Lower leg skin (tissue), 4 donors: ENCODE results near the gene ATP2A1. TPM values are rescaled to one million over a fixed set of nuclear protein-coding genes. Genes with fewer than 3 reads are reported as not detected.

Experiments used
- DNase-seq, 2 donors: peaks; one replicate each; pipeline ENCODE4 v3.0.0-alpha.2; 2019; ENCODE audit warnings: low spot score in 2 of 2
- H3K4me3 ChIP-seq: fragments of 200-600 bp; sonication (generic); 2 replicates; pipeline ENCODE4 v1.5.1; 2017; ENCODE audit warnings: mild to moderate bottlenecking, low read depth; ENCODE audit not compliant: poor library complexity, severe bottlenecking
- POLR2A ChIP-seq, 2 donors: fragments of 450-650 bp; IDR thresholded peaks; one replicate each; pipeline ENCODE4 v1.6.1; 2016 to 2017; ENCODE audit warnings: antibody characterized with exemption in 2 of 2, mild to moderate bottlenecking in 1 of 2, moderate library complexity in 1 of 2
- WGBS, 2 donors: methylation state at CpG; one replicate each; pipeline ENCODE4 v1.1.5; 2018; 5-methylcytosine and 5-hydroxymethylcytosine counted together
- intact Hi-C: fragments of 100-400 bp; cut with DNase I; formaldehyde crosslinking; loops from one replicate; pipeline ENCODE4 v1.15.0; 2023; ENCODE audit warnings: low total_unique reads
- total RNA-seq, 4 donors: library from RNA; depleted of rRNA; stranded (reverse); fragments of >200 nt; gene quantifications; one replicate each; pipeline ENCODE4 v1.1.0, GENCODE V29; 2016
- TF ChIP-seq, protein P1 (sequence below), 3 donors: fragments of 450-650 bp; IDR thresholded peaks; one replicate each; pipeline ENCODE4 v1.5.1; 2016; ENCODE audit warnings: antibody characterized with exemption in 3 of 3, mild to moderate bottlenecking in 3 of 3, moderate library complexity in 2 of 3

The ATP2A1 gene
- total RNA-seq, 4 donors from 2014 or later, result 0.07 to 0.46 (median 0.21) TPM

DNA sequence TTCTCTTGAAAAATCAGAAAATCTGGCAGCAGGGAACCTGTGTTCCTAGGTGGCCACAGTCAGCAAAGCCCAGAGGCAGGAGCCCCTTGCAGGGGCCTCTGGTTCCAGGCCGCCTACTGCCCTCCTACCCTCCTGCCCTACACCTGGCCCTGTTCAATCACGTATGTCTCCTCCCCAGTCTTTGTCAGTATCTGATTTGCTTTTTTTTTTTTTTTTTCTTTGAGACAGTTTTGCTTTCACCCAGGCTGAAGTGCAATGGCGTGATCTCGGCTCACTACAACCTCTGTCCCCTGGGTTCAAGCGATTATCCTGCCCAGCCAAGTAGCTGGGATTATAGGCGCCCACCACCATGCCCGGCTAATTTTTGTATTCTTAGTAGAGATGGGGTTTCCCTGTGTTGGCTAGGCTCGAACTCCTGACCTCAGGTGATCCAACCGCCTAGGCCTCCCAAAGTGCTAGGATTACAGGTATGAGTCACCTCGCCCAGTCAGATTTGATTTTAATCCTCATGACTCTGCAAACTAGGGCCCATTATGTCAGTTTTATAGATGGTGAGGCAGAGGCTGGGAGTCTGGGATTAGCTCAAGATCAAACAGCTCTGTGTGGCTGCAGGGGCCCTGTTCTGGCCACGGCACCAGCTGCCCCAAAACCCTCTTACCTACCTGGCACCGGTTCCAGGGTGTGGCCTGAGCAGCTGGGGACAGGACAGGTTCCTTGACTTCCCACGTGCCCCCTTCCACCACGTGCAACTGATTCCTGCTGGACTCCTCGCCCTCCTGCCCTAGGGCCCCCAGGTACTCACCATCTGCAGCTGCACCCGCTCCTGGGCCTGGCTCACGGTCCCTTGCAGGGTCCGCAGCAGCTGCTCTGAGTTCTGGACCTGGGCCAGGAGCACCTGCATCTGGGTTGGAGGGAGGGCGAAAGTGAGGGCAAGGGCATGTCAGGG lies 32.1 kb downstream of the ATP2A1 start:
- no peak overlapping the region for H3K4me3 ChIP-seq
- no peak for DNase-seq
- intact Hi-C loops, result no loop called here
- TF ChIP-seq, protein P1, sequence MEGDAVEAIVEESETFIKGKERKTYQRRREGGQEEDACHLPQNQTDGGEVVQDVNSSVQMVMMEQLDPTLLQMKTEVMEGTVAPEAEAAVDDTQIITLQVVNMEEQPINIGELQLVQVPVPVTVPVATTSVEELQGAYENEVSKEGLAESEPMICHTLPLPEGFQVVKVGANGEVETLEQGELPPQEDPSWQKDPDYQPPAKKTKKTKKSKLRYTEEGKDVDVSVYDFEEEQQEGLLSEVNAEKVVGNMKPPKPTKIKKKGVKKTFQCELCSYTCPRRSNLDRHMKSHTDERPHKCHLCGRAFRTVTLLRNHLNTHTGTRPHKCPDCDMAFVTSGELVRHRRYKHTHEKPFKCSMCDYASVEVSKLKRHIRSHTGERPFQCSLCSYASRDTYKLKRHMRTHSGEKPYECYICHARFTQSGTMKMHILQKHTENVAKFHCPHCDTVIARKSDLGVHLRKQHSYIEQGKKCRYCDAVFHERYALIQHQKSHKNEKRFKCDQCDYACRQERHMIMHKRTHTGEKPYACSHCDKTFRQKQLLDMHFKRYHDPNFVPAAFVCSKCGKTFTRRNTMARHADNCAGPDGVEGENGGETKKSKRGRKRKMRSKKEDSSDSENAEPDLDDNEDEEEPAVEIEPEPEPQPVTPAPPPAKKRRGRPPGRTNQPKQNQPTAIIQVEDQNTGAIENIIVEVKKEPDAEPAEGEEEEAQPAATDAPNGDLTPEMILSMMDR (IDR thresholded peaks at IDR 0.05), result no peak
- TF ChIP-seq POLR2A (IDR thresholded peaks at IDR 0.05), result no peak
- WGBS, 2 donors, result 82 to 87% methylated on average over 18 to 19 of the region's 19 CpGs

DNA sequence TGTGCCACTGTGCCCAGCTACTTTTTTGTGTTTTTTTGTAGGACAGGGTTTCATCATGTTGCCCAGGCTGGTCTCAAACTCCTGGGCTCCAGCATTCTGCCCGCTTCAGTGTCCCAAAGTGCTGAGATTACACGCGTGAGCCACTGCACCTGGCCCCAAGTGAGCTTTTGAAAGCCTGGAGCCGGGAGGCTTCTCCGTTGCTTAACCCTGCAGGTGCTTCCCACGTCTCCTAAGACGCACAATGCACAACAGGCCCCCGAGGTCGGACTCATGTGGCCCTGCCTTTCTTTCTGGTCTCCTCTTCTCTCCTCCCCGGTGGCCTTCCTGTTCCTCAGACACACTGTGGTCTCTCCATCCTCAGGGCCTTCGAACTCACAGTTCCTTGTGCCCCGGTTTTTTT lies 34.3 kb downstream of the ATP2A1 start:
- intact Hi-C loops, result no loop called here
- no peak overlapping the region for H3K4me3 ChIP-seq
- WGBS, 2 donors, result 90 to 91% methylated on average over 12 of the region's 12 CpGs
- DNase-seq, result no peak
- no peak for TF ChIP-seq POLR2A (IDR thresholded peaks at IDR 0.05)
- TF ChIP-seq, protein P1 (IDR thresholded peaks at IDR 0.05), result no peak

DNA sequence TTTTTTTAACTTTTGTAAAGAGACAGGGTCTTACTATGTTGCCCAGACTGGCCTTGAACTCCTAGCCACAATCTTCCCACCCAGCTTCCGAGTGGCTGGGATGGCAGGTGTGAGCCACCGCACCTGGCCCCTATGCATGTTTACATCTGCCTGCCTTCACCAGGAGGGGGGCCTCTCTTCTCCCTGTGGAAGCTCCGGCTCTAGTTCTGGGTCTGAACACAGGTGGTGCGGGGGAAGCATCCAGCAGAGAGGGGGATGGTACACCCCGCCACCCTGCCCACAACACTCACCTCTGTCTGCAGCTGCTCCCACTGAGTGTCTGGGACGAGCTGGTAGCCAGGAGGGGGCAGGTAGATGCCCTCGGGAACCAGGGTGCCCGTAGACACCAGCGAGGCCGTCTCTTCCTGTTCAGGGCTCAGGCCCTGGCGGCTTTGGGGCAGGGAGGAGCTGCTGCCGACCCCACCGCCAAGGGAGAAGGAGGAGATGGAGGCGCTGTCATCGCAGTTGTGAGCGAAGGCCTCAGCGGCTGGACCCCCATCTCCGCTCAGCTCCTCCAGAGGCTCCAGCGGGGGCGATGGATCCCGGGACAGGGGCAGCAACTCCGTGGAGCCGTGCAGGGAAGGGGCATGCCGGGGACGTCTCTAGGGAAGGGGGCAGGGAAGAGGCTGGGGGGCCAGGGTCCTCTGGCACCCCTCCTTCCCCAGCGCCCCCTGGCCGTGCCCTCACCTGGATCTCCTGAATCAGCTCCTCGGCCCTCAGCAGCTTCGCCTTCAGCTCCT lies 35.8 kb downstream of the ATP2A1 start:
- intact Hi-C loops, result no loop called here
- TF ChIP-seq, protein P1 (IDR thresholded peaks at IDR 0.05), result no peak
- TF ChIP-seq POLR2A (IDR thresholded peaks at IDR 0.05), result no peak
- 89 to 93% methylated on average over 28 to 29 of the region's 29 CpGs for WGBS, 2 donors
- no peak for DNase-seq
- H3K4me3 ChIP-seq, result no peak overlapping the region

DNA sequence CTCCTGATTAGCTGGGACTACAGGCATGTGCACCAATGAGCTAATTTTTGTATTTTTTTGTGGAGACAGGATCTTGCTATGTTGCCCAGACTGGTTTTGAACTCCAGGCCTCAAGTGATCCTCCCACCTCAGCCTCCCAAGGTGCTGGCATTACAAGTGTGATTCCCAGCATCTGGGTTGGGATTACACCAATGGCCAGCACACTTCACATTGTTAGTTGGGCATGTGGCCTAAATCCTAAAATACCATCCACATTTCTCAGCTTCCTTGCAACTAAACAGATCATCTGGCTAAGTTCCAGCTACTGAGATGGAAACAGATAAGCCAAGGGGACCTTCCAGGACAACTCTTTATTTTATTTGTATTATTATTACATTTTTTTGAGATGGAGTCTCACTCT lies 36.9 kb downstream of the ATP2A1 start:
- intact Hi-C loops, result no loop called here
- DNase-seq, result no peak

DNA sequence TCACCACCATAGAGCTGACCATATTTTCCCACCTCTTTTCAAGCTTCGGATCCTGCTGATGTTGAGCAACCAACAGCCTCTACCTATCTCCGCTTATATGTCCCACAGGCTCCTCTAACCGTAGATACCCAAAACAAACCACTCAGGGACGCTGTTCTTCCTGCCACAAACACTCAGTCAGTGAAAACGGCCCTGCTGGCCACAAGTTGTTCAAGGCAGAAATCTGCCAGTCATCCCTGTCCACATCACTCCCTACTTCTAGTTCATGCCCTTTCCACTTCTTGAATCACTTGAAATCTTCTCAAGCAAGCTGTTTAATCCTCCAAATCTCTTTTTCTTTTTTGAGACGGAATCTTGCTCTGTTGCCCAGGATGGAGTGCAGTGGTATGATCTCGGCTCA lies 38.8 kb downstream of the ATP2A1 start:
- TF ChIP-seq POLR2A (IDR thresholded peaks at IDR 0.05), result no peak
- TF ChIP-seq, protein P1 (IDR thresholded peaks at IDR 0.05), result no peak
- no peak for DNase-seq
- intact Hi-C loops, result no loop called here
- WGBS, 2 donors, result 92 to 94% methylated on average over 7 of the region's 7 CpGs
- H3K4me3 ChIP-seq, result no peak overlapping the region

More for the DNA sequence above, 36.9 kb downstream of the ATP2A1 start:
- no peak overlapping the region for H3K4me3 ChIP-seq
- TF ChIP-seq, protein P1 (IDR thresholded peaks at IDR 0.05), result no peak
- TF ChIP-seq POLR2A (IDR thresholded peaks at IDR 0.05), result no peak
